Ectodermal cell (in vitro differentiated cells): ENCODE measurements around the gene ST6GAL1.

Experiments
- H3K27ac ChIP-seq: 2 replicates; pipeline ENCODE4 v1.7.0; 2013; ENCODE audit warnings: mild to moderate bottlenecking, low read depth, low read length; ENCODE audit not compliant: insufficient read depth, poor library complexity, severe bottlenecking
- H3K27me3 ChIP-seq: 2 replicates; pipeline ENCODE4 v1.7.0; 2013; ENCODE audit warnings: mild to moderate bottlenecking, low read length; ENCODE audit not compliant: insufficient read depth, control insufficient read depth, poor library complexity, severe bottlenecking
- H3K36me3 ChIP-seq: one replicate; pipeline ENCODE4 v1.7.0; 2013; ENCODE audit warnings: low read length; ENCODE audit not compliant: control insufficient read depth, insufficient read depth
- H3K4me1 ChIP-seq: one replicate; pipeline ENCODE4 v1.7.0; 2013; ENCODE audit warnings: low read length; ENCODE audit not compliant: control insufficient read depth, insufficient read depth
- H3K4me3 ChIP-seq: 2 replicates; pipeline ENCODE4 v1.7.0; 2013; ENCODE audit warnings: low read depth, low read length, control low read depth; ENCODE audit not compliant: insufficient read depth
- H3K9me3 ChIP-seq: 2 replicates; pipeline ENCODE4 v1.7.0; 2013; ENCODE audit warnings: mild to moderate bottlenecking, low read length, moderate library complexity; ENCODE audit not compliant: control insufficient read depth
- WGBS, 2 experiments: methylation state at CpG; one replicate each; pipeline ENCODE4 v1.1.7; 2013; ENCODE audit warnings: missing lambda C conversion rate in 2 of 2; 5-methylcytosine and 5-hydroxymethylcytosine counted together

Gene ST6GAL1

DNA sequence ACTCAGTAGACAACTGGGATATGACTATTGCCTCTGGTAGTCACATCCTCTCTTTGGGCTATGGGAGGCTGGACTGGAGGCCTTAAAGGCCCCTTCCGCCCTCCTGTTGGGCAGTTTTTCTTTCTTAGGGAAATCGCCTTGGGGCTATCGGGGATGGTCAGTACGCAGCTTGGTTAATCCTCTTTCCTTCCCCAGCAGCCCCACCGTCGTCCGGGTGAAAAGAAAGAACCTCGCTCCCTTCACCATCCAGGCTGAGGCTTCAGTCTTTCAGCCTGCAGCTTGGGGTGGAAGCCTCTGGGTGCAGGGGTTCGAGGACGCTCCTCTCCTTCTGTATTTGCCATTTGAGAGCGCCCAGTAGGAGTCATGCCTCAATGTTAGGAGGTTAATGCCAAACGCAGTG, 641 bp upstream of the ST6GAL1 start:
- Histone ChIP-seq H3K36me3 (no peaks in the 10 kb centered on the region), H3K27me3 (peaks cover 3% of the 10 kb centered on the region), H3K9me3 (no peaks in the 10 kb centered on the region), H3K4me3 (peak overlapping the region; percentile 75), H3K4me1 (peaks cover 13% of the 10 kb centered on the region), H3K27ac (no peak overlapping the region)
- WGBS, 2 experiments = 41 to 52% methylated on average over 12 of the region's 12 CpGs

- Histone ChIP-seq H3K4me3 (peak overlapping the region; percentile 75), H3K9me3 (no peaks in the 10 kb centered on the region), H3K36me3 (no peaks in the 10 kb centered on the region), H3K4me1 (peaks cover 13% of the 10 kb centered on the region), H3K27me3 (peaks cover 3% of the 10 kb centered on the region), H3K27ac (peak overlapping the region; percentile 94)
- 0% methylated on average over 76 of the region's 76 CpGs for WGBS, 2 experiments
Observed at GRCh38 chr3:186930641-186931531, 560 bp downstream of the ST6GAL1 start.

- Histone ChIP-seq H3K27ac (peak overlapping the region; percentile 52), H3K4me1 (peaks cover 13% of the 10 kb centered on the region)
Observed at GRCh38 chr3:186931532-186932280, 1.4 kb downstream of the ST6GAL1 start.

DNA sequence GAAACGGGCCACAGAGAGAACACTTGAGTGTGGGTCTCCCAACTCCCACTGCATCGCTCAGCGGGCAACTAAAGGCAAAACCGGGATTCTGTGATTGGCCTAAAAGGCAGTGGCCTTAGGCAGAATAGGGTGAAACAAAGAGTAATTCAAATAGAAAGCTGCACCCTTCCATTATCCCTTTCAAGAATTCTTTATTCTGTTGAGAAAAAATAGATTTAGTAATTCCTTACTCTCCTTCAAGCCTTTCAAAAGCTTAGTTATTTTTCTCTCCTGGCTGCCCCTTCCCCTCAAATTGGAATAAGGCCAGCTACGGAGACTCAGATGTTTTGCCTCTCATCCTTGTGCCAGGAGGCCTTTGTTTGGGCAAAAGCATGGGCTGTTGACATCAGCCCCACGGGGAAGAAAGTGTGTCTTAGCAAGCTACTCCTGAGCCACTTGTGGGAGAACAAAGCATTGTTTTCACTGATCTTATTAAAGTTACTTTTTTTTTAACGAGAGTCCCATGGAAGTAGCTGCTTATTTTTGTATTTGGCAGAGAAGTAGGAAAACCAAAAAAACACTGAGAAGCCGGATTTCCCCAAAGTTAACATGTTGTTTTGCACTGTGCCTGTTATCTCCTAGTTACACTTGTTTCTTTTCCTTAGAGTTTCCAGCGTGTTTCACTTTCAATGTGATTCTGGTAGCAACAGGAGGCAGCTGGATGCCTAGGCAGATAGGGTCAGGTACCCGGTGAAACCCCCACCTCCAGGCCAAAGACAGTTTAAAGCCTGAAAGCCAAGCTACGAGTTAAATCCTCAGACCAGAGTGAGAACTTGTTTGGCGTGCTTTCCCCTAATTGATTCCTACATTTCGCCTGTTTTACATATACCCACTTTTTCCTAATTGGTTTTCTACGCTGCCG, 2.2 kb downstream of the ST6GAL1 start:
- peak overlapping the region; percentile 75 for H3K4me3 ChIP-seq
- peaks cover 13% of the 10 kb centered on the region for H3K4me1 ChIP-seq
- WGBS, 2 experiments = 34 to 41% methylated on average over 15 of the region's 15 CpGs
- H3K9me3 ChIP-seq = no peaks in the 10 kb centered on the region
- H3K27me3 ChIP-seq = peaks cover 3% of the 10 kb centered on the region
- peak overlapping the region; percentile 52 for H3K27ac ChIP-seq
- H3K36me3 ChIP-seq = no peaks in the 10 kb centered on the region

More at GRCh38 chr3:186931532-186932280, 1.4 kb downstream of the ST6GAL1 start:
- Histone ChIP-seq H3K27me3 (peaks cover 3% of the 10 kb centered on the region), H3K9me3 (no peaks in the 10 kb centered on the region), H3K4me3 (peak overlapping the region; percentile 75), H3K36me3 (no peaks in the 10 kb centered on the region)
- 1% methylated on average over 32 of the region's 32 CpGs for WGBS, 2 experiments

DNA sequence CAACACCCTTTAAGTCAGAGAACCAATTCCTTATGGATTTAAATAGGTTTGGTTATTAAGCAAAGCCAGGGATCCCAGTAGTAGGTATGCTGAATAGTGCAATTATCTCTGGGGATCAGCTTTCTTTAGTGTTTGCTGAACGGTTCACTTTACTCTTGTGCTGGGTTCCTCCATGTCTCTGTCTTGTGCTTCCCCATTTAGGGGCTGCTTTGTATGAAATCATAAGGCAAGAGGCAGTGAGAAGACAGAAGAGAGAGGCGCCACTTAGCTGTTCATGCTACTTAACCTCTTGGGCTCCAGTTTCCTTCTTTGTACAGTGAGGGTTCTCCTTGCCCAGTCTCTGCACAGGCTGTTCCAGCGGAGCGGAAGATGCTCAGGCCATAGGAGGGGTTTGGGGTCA, 3.5 kb downstream of the ST6GAL1 start:
- Histone ChIP-seq H3K27me3 (peaks cover 3% of the 10 kb centered on the region), H3K4me1 (peaks cover 13% of the 10 kb centered on the region), H3K9me3 (no peaks in the 10 kb centered on the region), H3K27ac (no peak overlapping the region), H3K4me3 (no peak overlapping the region), H3K36me3 (no peaks in the 10 kb centered on the region)
- 92 to 97% methylated on average over 4 of the region's 4 CpGs for WGBS, 2 experiments

DNA sequence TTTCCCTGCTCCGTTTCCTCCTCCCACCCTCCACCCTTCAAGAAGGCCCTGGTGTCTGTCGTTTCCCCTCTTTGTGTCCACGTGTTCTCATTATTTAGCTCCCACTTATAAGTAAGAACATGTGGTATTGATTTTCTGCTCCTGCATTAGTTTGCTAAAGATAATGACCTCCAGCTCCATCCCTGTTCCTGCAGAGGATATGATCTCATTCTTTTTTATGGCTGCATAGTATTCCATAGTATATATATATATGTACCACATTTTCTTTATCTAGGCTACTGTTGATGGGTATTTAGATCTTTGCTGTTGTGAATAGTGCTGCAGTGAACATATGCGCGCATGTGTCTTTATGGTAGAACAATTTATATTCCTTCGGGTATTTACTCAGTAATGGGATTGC, 4.8 kb downstream of the ST6GAL1 start:
- Histone ChIP-seq H3K4me1 (peaks cover 13% of the 10 kb centered on the region), H3K9me3 (no peaks in the 10 kb centered on the region), H3K27ac (no peak overlapping the region), H3K4me3 (no peak overlapping the region), H3K36me3 (no peaks in the 10 kb centered on the region), H3K27me3 (no peaks in the 10 kb centered on the region)
- WGBS, 2 experiments = 94 to 95% methylated on average over 6 of the region's 6 CpGs

DNA sequence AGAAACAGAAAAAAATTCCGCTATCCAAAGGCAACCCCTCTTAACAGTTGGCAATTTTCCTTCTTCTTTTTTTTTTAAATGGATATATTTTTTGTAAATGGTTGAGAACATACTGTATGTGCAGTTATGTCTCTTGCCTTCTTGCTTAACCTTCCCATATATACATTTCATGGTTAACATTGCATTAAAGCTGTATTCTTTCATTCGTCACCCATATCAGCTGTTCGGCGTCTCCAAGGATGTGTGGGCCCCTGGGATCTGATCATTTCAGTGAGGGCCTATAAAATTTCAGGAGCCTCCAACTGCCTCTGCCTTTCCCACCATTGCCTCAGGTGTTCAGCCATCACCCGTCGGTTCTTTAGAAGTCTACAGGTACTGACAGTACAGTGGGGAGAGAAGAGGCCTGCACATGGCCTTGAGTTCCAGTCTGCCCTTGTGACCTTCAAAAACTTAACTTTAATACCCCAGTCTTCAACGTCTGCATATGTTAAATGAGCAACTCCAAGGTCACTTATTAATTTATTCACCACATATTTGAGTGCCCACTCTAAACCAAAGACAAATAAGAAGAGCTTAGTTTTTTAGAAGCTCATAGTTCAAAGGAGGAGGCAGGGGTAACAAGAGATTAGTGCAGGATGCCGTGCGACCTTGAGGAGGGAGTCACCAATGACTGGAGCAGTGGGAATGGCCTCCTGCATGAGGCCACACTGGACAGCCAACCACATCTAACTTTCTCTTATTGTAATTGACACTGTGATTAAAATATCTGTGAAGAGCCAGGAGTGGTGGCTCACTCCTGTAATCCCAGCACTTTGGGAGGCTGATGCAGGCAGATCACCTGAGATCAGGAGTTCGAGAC, 6.9 kb downstream of the ST6GAL1 start:
- no peaks in the 10 kb centered on the region for H3K9me3 ChIP-seq
- H3K4me1 ChIP-seq = peaks cover 19% of the 10 kb centered on the region
- no peaks in the 10 kb centered on the region for H3K36me3 ChIP-seq
- 95 to 98% methylated on average over 9 of the region's 10 CpGs for WGBS, 2 experiments
- no peaks in the 10 kb centered on the region for H3K27me3 ChIP-seq
- H3K4me3 ChIP-seq = no peak overlapping the region
- H3K27ac ChIP-seq = no peak overlapping the region

- Histone ChIP-seq H3K27ac (no peak overlapping the region), H3K9me3 (no peaks in the 10 kb centered on the region), H3K36me3 (no peaks in the 10 kb centered on the region), H3K4me1 (peaks cover 9% of the 10 kb centered on the region), H3K27me3 (no peaks in the 10 kb centered on the region), H3K4me3 (no peak overlapping the region)
- WGBS, 2 experiments = 89 to 97% methylated on average over 6 of the region's 6 CpGs
Observed at GRCh38 chr3:186938716-186939115, 8.4 kb downstream of the ST6GAL1 start.

- peaks cover 9% of the 10 kb centered on the region for H3K4me1 ChIP-seq
- no peaks in the 10 kb centered on the region for H3K27me3 ChIP-seq
- no peaks in the 10 kb centered on the region for H3K9me3 ChIP-seq
- peaks cover 6% of the 10 kb centered on the region for H3K36me3 ChIP-seq
- WGBS, 2 experiments = 88 to 92% methylated on average over 5 of the region's 5 CpGs
- no peak overlapping the region for H3K4me3 ChIP-seq
- no peak overlapping the region for H3K27ac ChIP-seq
Observed at GRCh38 chr3:186939536-186939935, 9.2 kb downstream of the ST6GAL1 start.
